ENCODE measurements around the gene NFIL3. TPM values are rescaled to one million over a fixed set of nuclear protein-coding genes. Genes with fewer than 3 reads are reported as not detected.
"Not testable (repeated sequence)": the region's sequence is repeated elsewhere in the genome, so short reads cannot be mapped to it uniquely, and the experiment has no call there.

Gene NFIL3
- total and polyA plus RNA-seq, 2 of the 8 experiments (the other 6 are each of a cell fraction or from before 2014, with no cell fraction given) = 3.4 to 13.5 TPM

- TF ChIP-seq EP300 (IDR thresholded peaks at IDR 0.05; ENCODE audit: borderline replicate concordance in 1 of 2, low read depth in 2 of 2, low read length in 2 of 2) = no peak
- no peak for TF ChIP-seq USF2 (IDR thresholded peaks at IDR 0.05; ENCODE audit: low read length)
- TF ChIP-seq KDM4A (IDR thresholded peaks at IDR 0.05; ENCODE audit: low read depth, low read length, severe bottlenecking) = no peak
- no peak for TF ChIP-seq CHD2 (IDR thresholded peaks at IDR 0.05; ENCODE audit: low read length)
- no peak for TF ChIP-seq RXRA (IDR thresholded peaks at IDR 0.05; ENCODE audit: insufficient read depth, low read depth, low read length)
- TF ChIP-seq POLR2A (IDR thresholded peaks at IDR 0.05; ENCODE audit: control extremely low read depth in 1 of 2, low read depth in 2 of 2, low read length in 2 of 2) = no peak
Observed at GRCh38 chr9:91391412-91391811, 32.2 kb downstream of the NFIL3 start (continued).

DNA sequence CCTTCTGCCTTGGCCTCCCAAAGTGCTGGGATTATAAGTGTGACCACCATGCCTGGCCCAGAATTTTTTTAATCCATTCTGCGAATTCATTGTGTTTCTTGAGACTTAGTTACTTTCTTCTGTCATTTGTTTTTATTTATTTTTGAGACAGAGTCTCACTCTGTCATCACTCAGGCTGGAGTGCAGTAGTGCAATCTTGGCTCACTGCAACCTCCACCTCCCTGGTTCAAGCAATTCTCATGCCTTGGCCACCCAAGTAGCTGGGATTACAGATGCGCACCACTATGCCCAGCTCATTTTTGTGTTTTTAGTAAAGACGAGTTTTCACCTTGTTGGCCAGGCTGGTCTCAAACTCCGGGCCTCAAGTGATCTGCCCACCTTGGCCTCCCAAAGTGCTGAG is 33.9 kb downstream of the NFIL3 start:
- 86% methylated on average over 4 of the region's 4 CpGs; no CpG with 5 or more reads in 1 of the 2 experiments for WGBS, 2 experiments (ENCODE audit: extremely low coverage in 1 of 2, insufficient coverage in 1 of 2, insufficient read length in 1 of 2, insufficient replicate concordance in 2 of 2, low coverage in 1 of 2, low lambda C conversion rate in 2 of 2, missing lambda C conversion rate in 1 of 2)

More for the DNA sequence above, 33.9 kb downstream of the NFIL3 start:
- H2BK120ac ChIP-seq (replicated peaks; ENCODE audit: low read depth, low read length); H3K23ac ChIP-seq (ENCODE audit: insufficient read length); H3K36me3 ChIP-seq (ENCODE audit: control insufficient read depth in 2 of 4, insufficient read depth in 4 of 4, low read length in 3 of 4); H4K5ac ChIP-seq (ENCODE audit: insufficient read length, low read depth, low read length); H3K4me2 ChIP-seq (ENCODE audit: insufficient read depth in 1 of 2, low read depth in 2 of 2, low read length in 2 of 2); H4K20me1 ChIP-seq (replicated peaks in 1 of 2; ENCODE audit: control insufficient read depth in 1 of 2, insufficient read depth in 2 of 2, low read length in 2 of 2); H2BK20ac ChIP-seq (ENCODE audit: low read length); H3K56ac ChIP-seq (replicated peaks; ENCODE audit: insufficient read length, low read depth, low read length); H3K18ac ChIP-seq (ENCODE audit: extremely low read depth, low read length); H2BK5ac ChIP-seq (ENCODE audit: low read depth, low read length); H3K79me2 ChIP-seq (ENCODE audit: control insufficient read depth in 1 of 2, insufficient read depth in 2 of 2, low read length in 2 of 2); H3K27me3 ChIP-seq (replicated peaks in 1 of 4; ENCODE audit: control insufficient read depth in 3 of 4, extremely low read depth in 1 of 4, insufficient read depth in 3 of 4, low read length in 3 of 4); H3K79me1 ChIP-seq (ENCODE audit: low read depth, low read length); H3K9me3 ChIP-seq (ENCODE audit: insufficient read depth in 2 of 2, low read depth in 1 of 2, low read length in 1 of 2); H2AK5ac ChIP-seq (ENCODE audit: low read depth, low read length); H3K27ac ChIP-seq (ENCODE audit: low read depth, low read length); H3K23me2 ChIP-seq (ENCODE audit: low read depth, low read length); POLR2A ChIA-PET (ENCODE audit: partially characterized antibody); FAIRE-seq; DNase-seq (ENCODE audit: low read depth in 1 of 2, low spot score in 2 of 2); H3K4me1 ChIP-seq (replicated peaks in 1 of 4; ENCODE audit: control insufficient read depth in 3 of 4, insufficient read depth in 4 of 4, low read length in 3 of 4); H3K14ac ChIP-seq (ENCODE audit: insufficient read length); H2BK15ac ChIP-seq (ENCODE audit: low read length); H3K4me3 ChIP-seq (ENCODE audit: extremely low read depth in 1 of 4, insufficient read depth in 2 of 4, low read depth in 3 of 4, low read length in 4 of 4); H4K8ac ChIP-seq (ENCODE audit: extremely low read depth, insufficient read depth, low read length); H3K9ac ChIP-seq (replicated peaks in 1 of 4; ENCODE audit: extremely low read depth in 1 of 4, low read depth in 3 of 4, low read length in 3 of 4); H2AFZ ChIP-seq (ENCODE audit: low read length); H2BK12ac ChIP-seq (ENCODE audit: low read depth, low read length); H4K91ac ChIP-seq (replicated peaks; ENCODE audit: insufficient read length, low read length); H3K4ac ChIP-seq (replicated peaks; ENCODE audit: insufficient read length, low read depth, low read length): not testable (repeated sequence)
- CTCF ChIA-PET (ENCODE audit: partially characterized antibody) = interaction anchor here (1.3 kb wide), 1 partner anchor 495 kb away, joined by 3 read pairs; no protein-coding TSS in a partner anchor

All from H1 (cell line).